GM18520 (cell line): ENCODE measurements around the gene NFIX.

ENCODE experiments used
- ATAC-seq: cut with Tn5 transposase; IDR thresholded peaks from one replicate; pipeline ENCODE4 v1.9.1; 2021; ENCODE audit not compliant: unreplicated experiment

The NFIX gene

GRCh38 chr19:13100841-13101589, 105.7 kb downstream of the NFIX start:
- no peak for ATAC-seq

DNA sequence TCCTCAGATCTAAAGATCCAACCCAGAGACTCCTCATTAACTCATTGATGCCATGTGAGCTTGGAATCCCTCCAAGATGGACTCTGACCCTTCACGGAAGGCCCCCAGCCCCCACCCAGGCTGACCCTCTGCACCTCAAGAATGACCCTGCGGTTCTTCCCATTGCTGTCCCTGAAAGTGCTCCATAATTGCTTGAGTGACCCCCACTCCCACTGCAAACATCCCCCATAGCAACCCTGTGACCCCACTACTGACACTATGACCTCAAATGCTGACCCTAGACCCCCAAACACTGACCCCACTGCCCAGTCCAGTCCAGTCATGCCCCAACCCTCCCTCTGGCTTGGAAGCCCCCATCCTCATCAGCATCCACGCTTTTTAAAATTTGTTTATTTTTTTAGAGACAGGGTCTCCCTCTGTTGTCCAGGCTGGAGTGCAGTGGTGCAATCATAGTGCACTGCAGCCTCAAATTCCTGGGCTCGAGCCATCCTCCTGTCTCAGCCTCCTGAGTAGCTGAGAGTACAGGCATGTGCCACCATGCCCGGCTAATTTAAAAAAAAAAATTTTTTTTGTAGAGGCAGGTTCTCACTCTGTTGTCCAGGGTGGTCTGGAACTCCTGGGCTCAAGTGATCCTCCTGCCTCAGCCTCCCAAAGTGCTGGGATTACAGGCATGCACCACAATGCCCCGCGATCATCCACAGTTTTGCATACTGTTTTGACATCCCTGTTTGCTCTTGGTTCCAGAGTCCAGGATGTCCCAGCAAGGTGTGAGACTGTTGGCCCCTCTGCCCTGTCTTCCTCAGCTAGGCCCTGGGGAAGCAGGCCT, 106.5 kb downstream of the NFIX start:
- ATAC-seq: no peak

DNA sequence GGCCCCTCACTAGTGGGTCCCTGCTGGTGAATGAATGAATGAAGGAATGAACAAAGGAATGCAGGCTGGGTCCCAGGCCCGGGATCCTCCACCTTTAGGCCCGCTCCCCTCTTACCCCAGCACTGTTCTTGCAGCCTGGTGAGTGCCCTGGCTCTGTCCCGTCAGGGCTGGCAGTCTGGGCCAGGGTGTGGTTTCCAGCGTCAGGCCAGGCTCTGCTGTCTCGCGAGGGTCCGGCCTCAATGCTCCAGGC, 107.1 kb downstream of the NFIX start:
- no peak for ATAC-seq

GRCh38 chr19:13102666-13103580, 107.6 kb downstream of the NFIX start, which contains the start of gene LYL1:
LYL1 (minus strand) TSS chr19:13102858; CDS start chr19:13101171, 1,687 bp downstream.
- ATAC-seq: no peak

DNA sequence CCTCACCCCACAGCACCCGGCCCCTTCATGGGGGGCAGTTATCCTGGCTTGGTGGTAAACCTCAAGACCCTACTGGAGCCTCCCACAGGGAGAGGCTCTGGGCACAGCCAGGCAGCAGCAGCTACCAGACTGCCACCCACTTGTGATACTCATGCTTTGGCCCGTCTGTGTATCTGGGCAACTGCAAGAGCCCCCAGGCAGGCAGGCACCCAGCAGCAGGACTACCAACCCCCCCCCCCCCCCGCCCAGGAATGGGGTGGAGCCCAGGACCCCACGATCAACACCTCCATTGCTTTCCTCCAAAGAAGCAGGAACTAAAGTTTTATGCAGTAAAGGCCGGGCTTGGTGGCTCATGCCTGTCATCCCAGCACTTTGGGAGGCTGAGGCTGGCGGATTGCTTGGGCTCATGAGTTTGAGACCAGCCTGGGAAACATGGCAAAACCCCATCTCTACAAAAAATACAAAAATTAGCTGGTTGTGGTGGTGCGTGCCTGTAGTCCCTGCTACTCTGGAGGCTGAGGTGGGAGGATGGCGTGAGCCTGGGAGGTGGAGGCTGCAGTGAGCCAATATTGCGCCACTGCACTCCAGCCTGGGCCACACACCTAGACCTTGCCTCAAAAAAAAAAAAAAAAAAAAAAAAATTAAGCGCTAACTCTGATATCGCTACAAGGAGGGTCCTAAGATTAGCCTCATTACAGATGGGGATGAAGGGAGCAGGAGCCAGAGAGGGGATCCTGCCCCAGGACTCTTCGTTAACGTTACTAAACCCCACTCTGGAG, 108.5 kb downstream of the NFIX start:
- no peak for ATAC-seq

DNA sequence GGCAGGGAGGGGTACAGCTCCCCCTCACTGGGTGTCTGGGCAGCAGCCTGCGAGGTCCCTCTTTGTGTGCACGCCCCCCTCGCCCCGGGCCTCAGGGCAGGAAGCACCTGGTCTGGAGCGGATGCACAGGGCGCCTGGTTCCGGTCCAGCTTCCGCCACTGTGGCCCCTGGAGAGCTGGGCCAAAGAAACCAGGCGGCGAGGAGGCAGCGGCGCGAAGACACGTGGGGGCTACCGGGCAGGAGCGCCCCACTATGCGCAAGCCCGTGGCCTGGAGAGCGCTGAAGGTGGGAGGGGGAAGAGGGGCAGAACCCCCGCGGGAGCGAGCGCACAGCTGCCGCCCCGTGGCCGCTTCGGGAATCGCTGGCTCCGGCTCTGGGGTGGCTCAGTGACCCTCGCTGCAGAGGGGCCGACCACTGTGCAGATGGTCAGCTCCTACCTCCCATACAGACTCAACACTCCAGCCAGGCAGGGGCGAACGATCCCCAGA, 109.1 kb downstream of the NFIX start:
- ATAC-seq: no peak

DNA sequence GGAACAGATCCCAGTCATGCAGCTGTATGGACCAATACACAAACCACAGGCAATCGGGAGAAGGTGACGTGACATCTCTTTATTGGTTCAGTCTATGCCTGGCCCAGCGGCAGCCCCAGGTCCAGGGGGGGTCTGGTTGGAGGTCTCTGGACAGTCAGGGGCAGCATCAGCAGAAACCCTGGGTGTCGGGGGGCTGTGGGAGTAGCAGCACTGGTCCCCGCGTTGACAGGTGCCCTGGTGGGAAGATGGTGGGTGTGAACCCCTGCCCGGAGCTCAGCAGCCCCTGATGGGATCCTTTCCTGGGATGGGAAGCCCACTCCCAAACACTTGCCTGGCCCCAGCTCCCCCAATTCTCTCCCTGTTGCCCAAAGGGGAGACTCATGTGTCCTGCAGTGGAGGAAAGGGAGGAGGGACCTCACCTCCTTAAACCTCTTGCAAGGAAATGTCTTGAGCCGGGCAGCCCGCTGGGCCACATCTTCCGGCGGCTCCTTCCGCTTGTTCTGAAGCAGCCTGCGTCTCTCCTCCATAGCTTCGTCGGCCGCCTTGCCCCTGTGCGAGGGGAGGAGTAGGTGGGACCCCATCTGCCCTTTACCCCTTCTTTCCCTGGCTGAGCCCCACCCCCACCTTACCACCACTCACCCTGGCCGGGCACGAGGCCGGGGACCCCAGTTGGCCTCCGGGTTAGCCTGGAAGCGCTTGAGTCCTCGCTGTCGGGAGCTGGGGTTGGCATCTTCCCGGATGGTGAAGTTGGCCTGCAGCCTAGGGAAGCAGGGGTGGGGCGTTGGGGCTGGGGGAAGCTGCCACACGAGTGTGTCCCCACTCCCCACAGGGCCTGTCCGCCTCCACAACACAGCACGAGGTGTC, 109.8 kb downstream of the NFIX start:
- no peak for ATAC-seq

GRCh38 chr19:13109361-13110098, 114.3 kb downstream of the NFIX start:
- no peak for ATAC-seq

DNA sequence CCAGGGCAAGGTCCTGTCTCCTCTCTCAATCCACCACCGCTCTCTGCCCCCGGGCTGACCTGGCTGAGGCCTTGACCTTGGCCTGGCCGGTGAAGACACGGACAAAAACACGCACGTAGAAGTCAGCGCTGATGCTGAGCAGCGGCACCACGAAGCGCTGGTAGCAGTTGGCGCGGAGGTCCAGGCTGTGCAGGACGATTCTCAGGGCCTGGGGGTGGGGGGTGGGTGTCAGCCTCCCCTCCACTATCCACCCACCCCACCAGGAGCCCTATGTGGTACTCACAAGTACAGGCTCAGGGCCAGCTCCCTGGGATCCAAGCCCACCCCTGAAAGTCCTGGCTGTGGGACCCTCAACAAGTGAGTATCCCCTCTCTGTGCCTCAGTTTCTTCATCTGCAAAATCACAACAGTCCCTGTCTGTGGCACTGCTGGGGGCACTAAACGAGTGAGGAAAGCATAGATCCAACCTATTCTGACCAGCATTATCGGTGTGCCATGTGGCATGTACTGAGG, 114.9 kb downstream of the NFIX start:
- no peak for ATAC-seq

DNA sequence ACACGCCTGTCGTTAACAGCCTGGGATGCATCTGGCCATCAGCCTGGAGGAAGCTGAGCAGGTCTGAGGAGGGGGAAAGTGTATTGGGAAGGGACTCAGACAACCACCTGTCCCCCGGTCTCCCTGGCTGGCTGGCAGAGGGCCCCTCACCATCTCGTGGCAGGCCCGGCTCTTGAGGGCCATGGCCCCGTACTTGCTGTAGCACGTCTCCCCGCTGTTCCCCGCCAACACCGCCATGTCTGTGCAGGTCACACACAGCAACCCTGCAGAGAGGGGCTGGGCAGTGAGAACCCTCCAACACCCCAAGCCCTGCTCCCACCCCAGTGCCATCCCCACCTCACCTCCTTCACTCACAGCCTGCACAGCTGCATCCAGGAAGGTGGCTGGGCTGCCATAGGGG, 117.3 kb downstream of the NFIX start:
- ATAC-seq: no peak

DNA sequence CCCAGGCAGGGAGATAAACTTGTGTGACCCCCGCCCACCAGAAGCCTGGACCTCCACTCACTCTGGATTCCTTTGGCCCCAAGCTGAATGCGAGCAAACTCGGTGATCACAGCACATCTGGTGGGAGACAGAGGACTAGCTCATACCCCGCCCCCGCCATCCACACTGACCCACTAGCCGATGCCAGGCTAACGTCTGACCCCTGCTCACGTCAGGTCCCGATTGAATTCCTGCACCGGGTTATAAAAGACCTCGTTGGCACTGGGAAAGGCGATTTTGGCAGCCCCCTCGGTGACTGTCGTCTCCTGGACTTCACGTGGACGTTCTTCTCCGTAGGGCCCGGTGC, 120.6 kb downstream of the NFIX start:
- ATAC-seq: no peak

DNA sequence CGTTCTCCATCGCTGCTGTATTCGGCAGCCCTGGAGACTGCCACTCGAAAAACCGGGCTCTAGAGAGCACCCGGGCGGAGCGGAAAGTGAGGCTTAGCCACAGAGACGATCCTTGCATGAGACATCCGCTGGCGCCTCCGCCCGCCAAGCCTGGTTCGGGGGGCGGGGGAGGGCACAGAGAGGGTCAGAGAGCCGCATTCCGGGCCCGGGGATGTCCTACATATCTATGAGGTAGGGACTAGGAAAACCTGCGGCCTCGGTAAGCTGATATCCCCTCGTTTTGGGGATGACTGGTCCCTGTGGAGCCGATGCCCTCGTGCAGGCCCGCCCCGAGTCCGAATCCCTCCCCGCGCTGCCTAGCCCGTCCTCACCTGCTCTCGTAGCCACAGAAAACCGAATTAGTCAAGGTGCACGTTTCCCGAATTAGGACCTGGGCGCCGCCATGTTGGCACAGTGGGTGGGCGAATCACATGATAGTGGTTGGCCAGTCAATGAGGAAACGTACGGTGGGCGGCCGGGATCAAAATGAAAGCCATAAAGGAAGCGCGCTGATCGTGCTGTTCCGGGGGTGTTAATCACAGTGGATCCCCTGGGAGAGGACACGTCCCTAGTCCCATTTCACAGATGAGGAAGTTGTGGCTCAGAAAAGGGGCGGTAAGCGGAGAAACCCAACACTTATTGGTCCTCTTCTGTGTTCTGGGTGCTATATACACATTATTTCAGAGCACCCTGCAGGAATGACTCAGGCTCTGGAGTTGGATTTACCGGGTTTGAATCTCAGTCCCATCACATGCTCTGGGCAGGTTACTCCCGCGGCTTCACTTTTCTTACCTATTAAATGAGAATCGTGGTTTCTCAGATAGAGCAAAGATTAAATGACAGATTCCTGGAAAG, 121.3 kb downstream of the NFIX start, which contains the start of gene TRMT1:
Gene TRMT1, minus strand, starts transcription at position 459 of the 894 bp plus-strand sequence. Its CDS starts 341 bp downstream, at position 118.
- no peak for ATAC-seq

DNA sequence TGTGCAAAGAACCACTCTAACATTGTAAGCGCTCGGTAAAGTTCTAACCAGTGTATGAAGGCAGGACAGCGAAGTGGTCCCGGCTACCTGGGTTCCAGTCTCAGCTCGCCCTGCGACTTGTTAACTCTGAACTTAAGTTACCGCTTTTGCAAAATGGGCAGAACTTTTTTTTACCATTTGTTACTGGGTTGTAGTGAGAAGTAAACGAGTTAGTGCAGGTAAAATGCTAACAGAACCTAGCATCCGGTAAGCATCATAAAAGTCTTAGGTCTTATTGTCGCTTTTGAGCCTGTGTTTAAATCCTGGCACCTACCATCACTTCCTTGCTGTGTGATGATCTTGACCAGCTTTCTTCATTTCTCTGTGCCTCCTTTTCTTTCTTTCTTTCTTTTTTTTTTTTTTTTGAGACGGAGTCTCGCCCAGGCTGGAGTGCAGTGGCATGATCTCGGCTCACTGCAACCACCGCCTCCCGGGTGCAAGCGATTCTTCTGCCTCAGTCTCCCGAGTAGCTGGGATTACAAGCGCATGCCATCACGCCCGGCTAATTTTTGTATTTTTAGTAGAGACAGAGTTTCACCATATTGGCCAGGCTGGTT, 122.0 kb downstream of the NFIX start:
- no peak for ATAC-seq

GRCh38 chr19:13117772-13118423, 122.6 kb downstream of the NFIX start, which contains the start of gene NACC1:
NACC1 (plus strand) TSS chr19:13118264; CDS start chr19:13135208, 16,944 bp downstream.
- ATAC-seq: peak; percentile 59

DNA sequence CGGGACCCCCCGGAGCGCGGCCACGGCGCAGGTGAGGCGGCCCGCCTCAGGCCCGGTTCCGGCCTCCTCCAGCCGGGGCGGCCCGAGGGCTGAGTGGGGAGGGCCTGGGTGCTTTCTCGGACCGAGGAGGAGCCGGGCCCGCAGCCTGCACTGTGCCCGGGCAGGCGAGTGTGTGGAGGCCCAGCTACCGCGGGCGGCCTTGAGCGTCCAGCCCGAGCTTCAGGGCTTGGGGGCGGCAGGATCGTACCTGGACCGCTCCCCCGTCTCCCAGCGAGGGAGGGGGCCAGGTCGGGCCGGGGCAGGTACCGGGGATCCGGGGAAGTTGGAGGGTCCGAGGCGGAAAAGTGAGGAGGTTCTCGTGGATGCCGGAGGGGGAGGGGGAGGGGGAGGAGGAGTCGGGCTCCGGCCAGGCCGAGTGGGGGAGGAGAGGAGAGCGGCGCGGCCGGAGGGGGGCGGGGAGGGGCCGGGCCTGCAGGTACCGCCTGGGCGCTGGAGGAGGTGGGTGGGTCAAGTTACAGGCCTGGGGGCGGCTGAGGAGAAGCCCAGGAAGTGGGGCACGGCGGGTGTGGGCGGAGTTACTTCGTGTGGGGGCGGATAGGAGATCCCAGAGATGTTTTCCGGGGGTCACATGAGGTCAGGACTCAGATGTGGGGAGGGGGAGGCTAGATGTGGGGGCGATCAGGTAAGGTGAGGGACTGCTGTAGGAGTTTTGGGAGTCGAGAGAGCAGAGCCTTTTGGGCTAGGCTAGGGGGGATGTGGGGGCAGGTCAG, 123.3 kb downstream of the NFIX start:
- ATAC-seq: no peak

DNA sequence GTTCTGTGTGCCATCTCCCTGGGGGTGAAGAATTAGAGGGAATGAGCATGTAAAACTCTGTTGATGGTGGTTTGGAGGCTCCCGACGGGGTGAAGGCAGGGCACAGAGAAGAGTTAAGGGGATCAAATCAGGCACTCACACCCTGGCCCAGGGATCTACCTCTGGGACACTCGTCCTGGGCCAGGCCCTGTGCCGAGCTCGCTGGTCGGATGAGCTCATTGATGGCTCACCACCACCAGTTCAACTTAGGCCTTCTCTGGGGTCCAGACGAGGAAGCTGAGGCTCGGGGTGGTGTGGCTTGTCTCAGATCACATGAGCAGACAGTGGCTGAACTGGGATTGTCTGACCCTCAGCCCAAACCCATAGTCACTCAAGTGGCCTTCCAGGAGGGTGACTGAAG, 124.4 kb downstream of the NFIX start:
- no peak for ATAC-seq
